ENCODE measurements around the gene FAM184A. TPM values are rescaled to one million over a fixed set of nuclear protein-coding genes. Genes with fewer than 3 reads are reported as not detected.
A peak's percentile ranks its signal among the peaks of the same experiment; 100 is the strongest.

The FAM184A gene
- total and polyA plus RNA-seq, 2 donors (not counting 3 experiments of a cell fraction or from before 2014, with no cell fraction given) = 0.04 to 0.84 TPM

DNA sequence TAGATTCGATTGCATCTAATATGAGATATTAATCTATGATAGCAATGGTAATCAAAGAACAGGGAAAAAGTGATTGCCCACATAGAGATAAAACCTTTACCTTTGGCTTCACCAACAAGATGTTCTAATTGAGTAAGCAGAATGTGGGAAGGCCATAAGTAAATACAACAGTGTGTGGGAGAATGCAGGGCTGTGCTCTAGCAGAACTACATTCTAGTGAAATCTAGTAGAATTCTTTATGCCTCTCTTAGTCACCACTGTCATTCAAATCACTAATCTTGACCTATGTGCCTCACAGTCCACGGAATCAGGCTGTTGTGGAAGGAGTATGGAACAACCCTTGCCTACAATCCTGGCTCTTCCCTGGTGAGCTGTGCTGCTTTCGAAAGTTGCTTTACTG, 113.1 kb downstream of the FAM184A start:
- H3K27ac ChIP-seq (ENCODE audit: insufficient read depth, low read depth, low read length) = no peak overlapping the region
- no peak for FAIRE-seq
- H3K4me3 ChIP-seq (replicated peaks in 1 of 3; ENCODE audit: insufficient read depth in 1 of 3, low read depth in 1 of 3, low read length in 3 of 3) = no peak overlapping the region
- DNase-seq (ENCODE audit: low read depth, low spot score) = no peak
- no peaks in the 10 kb centered on the region for H3K27me3 ChIP-seq (ENCODE audit: control insufficient read depth in 2 of 2, insufficient read depth in 2 of 2, low read length in 2 of 2)
- no peaks in the 10 kb centered on the region for H3K4me1 ChIP-seq (ENCODE audit: control insufficient read depth, extremely low read depth, insufficient read depth, low read length)
- intact Hi-C loops (cut with micrococcal nuclease) (no loop called here), dilution Hi-C loops (cut with MboI; ENCODE audit: extremely low pct_ligation_motif_present, low sequenced_read_pairs) (no loop called here)
- no peak overlapping the region for H3K9ac ChIP-seq (replicated peaks; ENCODE audit: extremely low read depth, insufficient read depth, low read length)
- no peaks in the 10 kb centered on the region for H3K79me2 ChIP-seq (ENCODE audit: control insufficient read depth, insufficient read depth, low read length)
- no peaks in the 10 kb centered on the region for H3K9me1 ChIP-seq (replicated peaks; ENCODE audit: control insufficient read depth, extremely low read depth, insufficient read depth, low read length)
- H2AFZ ChIP-seq (ENCODE audit: low read depth, low read length) = no peak overlapping the region
- H3K36me3 ChIP-seq (ENCODE audit: control insufficient read depth in 2 of 2, extremely low read depth in 1 of 2, insufficient read depth in 2 of 2, low read length in 2 of 2) = no peaks in the 10 kb centered on the region
- BruUV-seq (replicated peaks) = no TSS peak
- H4K20me1 ChIP-seq (replicated peaks; ENCODE audit: control insufficient read depth, extremely low read depth, insufficient read depth, low read length) = no peaks in the 10 kb centered on the region
- H3K4me2 ChIP-seq (ENCODE audit: insufficient read depth, low read length) = no peak overlapping the region
- CTCF ChIA-PET = interaction anchor here (12.7 kb wide), 1 partner anchor 145 kb away, joined by 410 read pairs; no protein-coding TSS in a partner anchor
- POLR2A ChIA-PET = no interaction called here
- TF ChIP-seq, protein P1, sequence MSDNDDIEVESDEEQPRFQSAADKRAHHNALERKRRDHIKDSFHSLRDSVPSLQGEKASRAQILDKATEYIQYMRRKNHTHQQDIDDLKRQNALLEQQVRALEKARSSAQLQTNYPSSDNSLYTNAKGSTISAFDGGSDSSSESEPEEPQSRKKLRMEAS (IDR thresholded peaks at IDR 0.05; ENCODE audit: insufficient read depth, insufficient read length) = no peak
- TF ChIP-seq FOS (IDR thresholded peaks at IDR 0.05; ENCODE audit: borderline replicate concordance, insufficient read depth, low read length) (no peak), GATA2 (IDR thresholded peaks at IDR 0.05; ENCODE audit: insufficient read depth, insufficient read length, low read depth, low read length) (no peak), EZH2 (IDR thresholded peaks at IDR 0.05; ENCODE audit: borderline replicate concordance, low read depth, low read length, severe bottlenecking) (no peak)
- H3K9me3 ChIP-seq (replicated peaks; ENCODE audit: control insufficient read depth, insufficient read depth, low read length) = no peaks in the 10 kb centered on the region

DNA sequence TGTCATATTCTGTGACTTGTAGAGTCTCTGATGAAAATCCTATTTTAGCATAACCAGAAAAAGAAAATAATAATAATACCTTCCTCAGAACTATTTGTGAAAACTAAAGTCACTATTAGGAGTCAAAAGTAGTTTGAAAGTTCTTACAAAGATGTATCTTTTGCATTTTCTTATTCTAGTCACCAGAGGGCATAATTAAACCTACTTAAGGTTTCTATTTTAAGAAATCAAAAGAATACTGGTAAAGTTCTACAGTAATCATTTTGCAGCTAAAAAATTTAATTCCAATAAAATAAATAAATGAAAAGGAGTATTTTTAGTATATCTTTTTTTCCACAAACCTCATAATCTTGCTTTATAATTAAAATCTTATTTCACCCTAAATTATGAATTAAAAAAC, 115.5 kb downstream of the FAM184A start:
- H3K9me3 ChIP-seq (replicated peaks; ENCODE audit: control insufficient read depth, insufficient read depth, low read length) = no peaks in the 10 kb centered on the region
- H4K20me1 ChIP-seq (replicated peaks; ENCODE audit: control insufficient read depth, extremely low read depth, insufficient read depth, low read length) = no peaks in the 10 kb centered on the region
- BruUV-seq (replicated peaks) = no TSS peak
- no peaks in the 10 kb centered on the region for H3K27me3 ChIP-seq (ENCODE audit: control insufficient read depth in 2 of 2, insufficient read depth in 2 of 2, low read length in 2 of 2)
- FAIRE-seq (peak; percentile 61), DNase-seq (ENCODE audit: low read depth, low spot score) (peak; percentile 5)
- TF ChIP-seq POLR2AphosphoS5 (IDR thresholded peaks at IDR 0.05; ENCODE audit: insufficient read depth, low read depth, low read length) (no peak), POLR2A (IDR thresholded peaks at IDR 0.05; ENCODE audit: low read depth, low read length) (no peak), EZH2 (IDR thresholded peaks at IDR 0.05; ENCODE audit: borderline replicate concordance, low read depth, low read length, severe bottlenecking) (no peak), JUN (IDR thresholded peaks at IDR 0.05; ENCODE audit: borderline replicate concordance, insufficient read depth, insufficient read length, low read depth) (no peak), FOS (IDR thresholded peaks at IDR 0.05; ENCODE audit: borderline replicate concordance, insufficient read depth, low read length) (no peak)
- TF ChIP-seq, protein P1 (IDR thresholded peaks at IDR 0.05; ENCODE audit: insufficient read depth, insufficient read length) = no peak
- ChIA-PET POLR2A (no interaction called here), CTCF (interaction anchor here (0.7 to 12.7 kb wide), 12 partner anchors 9 to 681 kb away, joined by 3 to 410 read pairs (median 4); partner anchors contain the start of gene FAM184A)
- dilution Hi-C loops (cut with MboI; ENCODE audit: extremely low pct_ligation_motif_present, low sequenced_read_pairs) (no loop called here), intact Hi-C loops (cut with micrococcal nuclease) (loop anchor here (1.0 kb wide), 1 partner anchor 147 kb away; no protein-coding TSS in a partner anchor)
- no peaks in the 10 kb centered on the region for H3K9me1 ChIP-seq (replicated peaks; ENCODE audit: control insufficient read depth, extremely low read depth, insufficient read depth, low read length)
- H3K27ac ChIP-seq (ENCODE audit: insufficient read depth, low read depth, low read length) = no peak overlapping the region
- H3K4me2 ChIP-seq (ENCODE audit: insufficient read depth, low read length) = no peak overlapping the region
- H3K9ac ChIP-seq (replicated peaks; ENCODE audit: extremely low read depth, insufficient read depth, low read length) = no peak overlapping the region
- H3K4me3 ChIP-seq (replicated peaks in 1 of 3; ENCODE audit: insufficient read depth in 1 of 3, low read depth in 1 of 3, low read length in 3 of 3) = no peak overlapping the region
- H3K4me1 ChIP-seq (ENCODE audit: control insufficient read depth, extremely low read depth, insufficient read depth, low read length) = no peaks in the 10 kb centered on the region
- no peak overlapping the region for H2AFZ ChIP-seq (ENCODE audit: low read depth, low read length)
- no peaks in the 10 kb centered on the region for H3K79me2 ChIP-seq (ENCODE audit: control insufficient read depth, insufficient read depth, low read length)
- H3K36me3 ChIP-seq (ENCODE audit: control insufficient read depth in 2 of 2, extremely low read depth in 1 of 2, insufficient read depth in 2 of 2, low read length in 2 of 2) = no peaks in the 10 kb centered on the region

Data from endothelial cell of umbilical vein (primary cell).